Ishikawa (cell line): ENCODE results near the gene GTF3C1.

Source experiments
- EP300 ChIP-seq: IDR thresholded peaks from 2 replicates; pipeline ENCODE4 v1.6.1; 2012; ENCODE audit warnings: borderline replicate concordance
- FOXM1 ChIP-seq: IDR thresholded peaks from 2 replicates; pipeline ENCODE4 v1.6.1; 2012; ENCODE audit warnings: low read depth, borderline replicate concordance
- NFIC ChIP-seq: IDR thresholded peaks from 2 replicates; pipeline ENCODE4 v1.6.1; 2012
- REST ChIP-seq: IDR thresholded peaks from 2 replicates; pipeline ENCODE4 v1.6.1; 2012; ENCODE audit warnings: low read depth, mild to moderate bottlenecking
- TCF12 ChIP-seq: IDR thresholded peaks from 2 replicates; pipeline ENCODE4 v1.6.1; 2012; ENCODE audit warnings: low read depth
- TEAD4 ChIP-seq: IDR thresholded peaks from 2 replicates; pipeline ENCODE4 v1.6.1; 2012
- ZBTB7A ChIP-seq: IDR thresholded peaks from 2 replicates; pipeline ENCODE4 v1.6.1; 2012; ENCODE audit warnings: low read depth

DNA sequence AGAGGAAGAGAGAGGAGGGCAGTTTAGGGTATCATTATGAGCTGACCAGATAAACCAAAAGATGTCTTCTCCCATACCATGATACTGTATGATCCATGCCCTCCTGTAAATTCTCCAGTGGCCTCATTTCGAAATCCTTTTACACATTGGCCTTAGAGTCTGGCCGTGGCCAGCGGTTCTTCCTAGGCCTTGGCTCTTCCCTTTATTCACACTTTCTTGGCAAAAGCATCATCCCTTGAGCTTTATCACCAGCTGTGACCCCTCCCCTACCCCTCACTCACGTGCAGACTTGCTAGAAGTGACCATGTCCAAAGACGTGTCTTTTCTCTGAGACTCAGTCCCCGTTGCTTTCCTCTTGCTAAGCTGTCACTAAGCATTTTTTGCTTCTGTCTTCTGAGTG lies 23.0 kb upstream of the GTF3C1 start:
- TF ChIP-seq FOXM1 (no peak), REST (no peak), NFIC (no peak), TEAD4 (no peak), TCF12 (no peak), ZBTB7A (no peak), EP300 (no peak)
